ENCODE data around the gene SLC22A23.

The SLC22A23 gene

DNA sequence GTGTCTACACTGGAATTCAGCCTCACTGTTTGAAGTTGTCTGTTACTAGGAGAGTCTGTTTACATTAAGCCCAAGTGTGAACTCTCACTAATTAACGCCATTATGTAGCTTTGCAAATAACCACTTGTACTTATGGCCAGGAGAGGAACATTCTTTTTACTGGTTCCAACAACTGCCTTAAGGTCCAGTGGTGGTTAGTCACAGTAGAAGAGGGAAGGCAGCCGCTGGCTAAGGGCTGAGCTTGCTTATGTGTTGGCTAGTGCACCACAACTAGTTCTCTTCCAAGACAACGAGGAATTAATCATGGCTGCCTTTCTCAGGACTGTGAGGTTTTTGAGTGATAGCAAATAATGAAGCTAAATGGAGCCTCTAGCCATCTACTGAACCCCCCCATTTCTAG, 14.9 kb upstream of the SLC22A23 start:
- no peak for DNase-seq (ENCODE audit: low spot score)

DNA sequence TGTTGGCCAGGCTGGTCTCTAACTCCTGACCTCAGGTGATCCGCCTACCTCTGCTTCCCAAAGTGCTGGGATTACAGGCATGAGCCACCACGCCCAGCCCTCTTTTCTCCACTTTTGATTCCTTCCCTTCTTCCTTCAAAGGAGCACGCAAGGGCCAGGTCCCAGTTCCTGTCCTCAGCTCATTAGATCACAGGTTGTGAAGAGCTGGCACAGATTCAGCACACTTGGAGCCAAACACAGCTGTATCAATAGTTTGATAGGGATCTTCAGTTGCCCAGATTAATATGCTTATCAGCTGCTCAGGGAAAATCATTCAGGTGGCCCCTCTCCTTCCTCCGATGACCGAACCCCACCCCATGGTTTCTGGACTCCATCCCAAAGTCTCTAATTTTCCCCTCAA, 14.4 kb upstream of the SLC22A23 start:
- DNase-seq (ENCODE audit: low spot score) = no peak

DNA sequence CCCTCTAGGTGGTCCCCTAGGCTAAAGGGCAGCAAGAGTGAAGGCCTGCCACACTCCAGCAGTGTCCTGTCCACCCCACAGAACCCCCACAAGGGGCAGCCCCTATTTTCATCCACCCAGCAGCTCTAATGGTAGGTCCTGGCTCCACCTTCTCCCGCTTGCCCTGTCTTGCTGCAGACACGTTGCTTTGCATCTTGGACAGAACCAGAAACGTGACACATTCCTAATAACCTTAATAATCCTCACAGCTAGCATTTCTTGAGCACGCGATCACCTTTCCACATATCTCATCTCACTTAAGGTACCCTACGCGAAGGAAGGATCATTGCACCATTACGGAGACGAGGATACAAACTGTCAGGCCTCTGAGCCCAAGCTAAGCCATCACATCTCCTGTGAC, 11.7 kb upstream of the SLC22A23 start:
- DNase-seq (ENCODE audit: low spot score) = no peak

DNA sequence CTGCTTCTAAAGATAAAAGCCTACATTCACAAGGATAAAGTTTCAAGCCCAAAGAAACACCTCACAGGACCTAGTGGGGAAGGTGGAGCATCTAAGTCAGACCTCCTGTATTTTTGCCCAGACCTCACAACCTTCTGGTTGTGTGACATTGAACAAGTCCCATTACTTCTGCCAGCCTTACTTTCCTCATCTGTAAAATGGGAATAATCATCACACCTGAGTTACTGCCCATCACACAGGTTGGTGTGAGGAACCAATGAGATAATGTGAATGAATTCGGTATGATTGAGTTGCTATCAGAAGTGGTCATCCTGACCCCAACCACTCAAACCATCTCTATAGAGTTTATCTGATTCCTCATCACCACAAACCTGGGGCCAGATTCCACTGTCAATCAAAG, 11.1 kb upstream of the SLC22A23 start:
- DNase-seq (ENCODE audit: low spot score) = no peak

DNA sequence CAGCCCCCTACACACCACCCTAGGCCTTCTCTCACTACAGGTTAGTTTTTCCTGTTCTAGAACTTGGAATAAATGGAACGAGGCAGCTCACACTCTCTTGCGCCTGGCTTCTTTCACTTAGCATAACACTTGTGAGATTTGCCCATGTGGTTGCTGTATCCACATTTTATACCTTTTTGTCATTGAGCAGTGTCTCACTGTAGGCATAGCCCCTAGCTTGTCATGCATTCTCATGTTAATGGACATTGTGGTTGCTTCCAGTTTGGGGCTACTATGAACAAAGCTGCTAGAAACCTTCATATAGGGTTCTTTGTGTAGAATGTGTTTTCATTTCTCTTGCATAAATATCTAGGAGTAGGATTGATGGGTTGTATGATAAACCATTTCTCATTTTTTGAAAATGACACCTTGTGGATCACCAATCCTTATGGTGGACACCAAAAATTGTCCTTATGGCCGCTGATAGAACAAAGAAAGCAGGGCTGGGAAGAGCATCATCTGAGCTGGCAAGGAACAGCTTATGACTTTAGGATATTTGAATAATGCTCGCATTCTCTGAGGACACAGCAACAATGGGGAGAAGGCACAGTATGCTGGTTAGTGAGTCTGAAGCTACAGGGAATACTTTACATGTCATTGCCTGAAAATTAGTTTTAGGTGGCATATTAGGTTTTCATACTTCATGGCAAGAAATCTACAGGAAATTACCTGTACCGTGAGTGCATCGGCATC, 9.8 kb upstream of the SLC22A23 start:
- peak; percentile 72 for DNase-seq (ENCODE audit: low spot score)

GRCh38 chr6:3460253-3460652, 3.4 kb upstream of the SLC22A23 start:
- DNase-seq (ENCODE audit: low spot score) = no peak

GRCh38 chr6:3458706-3459421, 2.0 kb upstream of the SLC22A23 start:
- DNase-seq (ENCODE audit: low spot score) = peak; percentile 93

DNA sequence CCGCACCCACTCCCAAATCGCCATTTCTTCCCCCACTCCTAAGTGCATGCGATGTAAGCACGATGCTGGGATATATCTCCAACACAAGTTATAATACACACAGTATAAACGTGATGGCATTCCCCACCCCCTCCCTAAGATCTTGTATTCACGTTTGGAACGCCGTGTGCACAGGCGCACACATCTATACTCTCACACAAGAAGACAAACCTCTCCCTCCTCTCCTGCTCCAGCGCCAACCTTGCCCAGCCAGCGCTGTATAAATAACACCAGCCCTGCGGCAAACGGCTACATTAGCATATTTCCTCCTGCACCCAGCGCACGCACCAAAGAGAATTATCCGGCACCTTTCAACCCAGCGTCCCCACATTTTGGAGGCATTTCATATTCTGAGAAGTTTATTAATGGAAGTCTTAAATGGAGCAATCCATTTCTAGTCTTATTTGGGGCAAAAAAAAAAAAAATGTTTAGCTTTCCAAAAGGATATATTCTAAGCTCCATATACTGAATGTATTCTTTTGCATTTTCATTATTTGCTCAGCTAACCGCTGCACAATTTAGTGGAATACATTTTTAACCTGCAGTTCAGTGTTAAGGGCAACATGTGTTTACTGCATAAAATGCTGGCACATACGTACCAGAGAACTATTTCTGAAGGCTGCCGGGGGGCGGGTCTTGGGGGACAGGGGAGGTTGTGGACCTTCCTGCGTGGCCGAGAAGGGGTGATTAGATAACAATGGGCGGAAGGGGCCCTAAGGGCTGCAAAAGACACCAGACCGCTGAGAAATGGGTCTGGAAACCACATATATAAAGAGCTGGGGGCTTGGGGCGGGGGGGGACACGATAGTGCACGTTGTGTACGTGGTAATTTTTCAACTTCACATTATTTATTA, 1.1 kb upstream of the SLC22A23 start:
- DNase-seq (ENCODE audit: low spot score) = peak; percentile 84

DNA sequence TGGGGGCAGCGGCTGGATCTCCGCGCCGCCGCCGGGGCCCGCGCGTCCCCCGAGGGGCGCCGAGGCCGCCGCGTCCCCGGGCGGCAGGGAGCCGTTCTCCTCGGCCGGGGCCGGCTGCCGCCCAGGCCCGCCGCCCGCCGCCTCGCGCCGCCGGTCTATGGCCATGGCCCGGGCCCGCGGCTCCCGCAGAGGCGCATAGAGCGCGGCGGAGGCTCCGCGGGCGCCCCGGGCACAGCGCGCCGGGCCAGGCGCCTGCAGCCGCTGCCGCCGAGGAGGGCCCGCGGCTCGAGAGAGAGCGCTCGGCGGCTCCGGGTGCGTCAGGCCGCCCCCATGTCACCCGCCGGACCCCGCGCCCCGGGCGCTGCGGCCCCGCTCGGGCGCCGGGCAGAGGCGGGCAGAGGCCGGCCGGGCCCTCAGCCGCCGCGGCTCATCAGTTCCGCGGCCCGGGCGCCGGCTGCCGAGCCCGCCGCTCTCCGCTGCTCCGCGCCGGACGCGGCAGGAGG, 404 bp downstream of the SLC22A23 start:
- no peak for DNase-seq (ENCODE audit: low spot score)

DNA sequence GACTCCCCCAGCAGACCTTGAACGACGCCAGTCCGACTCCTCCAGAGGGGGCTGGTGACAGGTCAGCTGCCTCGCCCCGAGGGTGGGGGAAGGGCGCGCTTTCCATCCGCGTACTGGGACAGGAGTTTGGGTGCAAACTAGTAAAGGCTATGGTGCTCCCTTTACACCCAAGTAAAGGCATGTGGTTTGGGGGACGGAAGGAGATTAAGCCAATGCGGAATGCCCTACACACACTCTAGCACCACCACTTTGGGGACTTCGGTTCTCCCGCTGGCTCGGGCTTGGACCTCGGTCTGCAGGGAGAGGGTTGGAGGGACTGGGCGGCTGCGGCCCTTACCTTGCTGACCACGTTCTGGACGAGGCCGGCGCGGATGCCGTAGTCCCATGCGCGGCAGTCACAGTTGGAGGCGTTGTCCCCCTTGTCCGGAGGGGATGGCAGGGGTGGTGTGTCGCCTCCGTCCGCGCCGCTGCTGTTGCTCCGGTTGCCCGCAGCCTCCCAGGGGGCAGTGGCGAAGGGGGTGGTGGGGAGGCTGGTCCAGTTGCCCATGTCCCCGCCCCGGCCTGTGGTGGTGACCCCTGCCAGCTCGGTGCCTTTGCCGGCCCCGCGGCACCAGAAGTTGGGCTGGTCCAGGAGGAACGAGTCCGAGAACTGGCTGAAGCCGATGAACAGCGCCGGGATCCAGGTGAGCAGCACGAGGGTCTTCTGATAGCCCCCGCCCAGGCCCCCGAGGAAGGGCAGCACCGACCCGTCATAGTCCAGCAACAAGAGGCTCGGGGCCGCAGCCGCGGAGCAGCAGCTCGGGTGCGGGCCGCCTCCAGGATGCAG, 1.1 kb downstream of the SLC22A23 start:
- DNase-seq (ENCODE audit: low spot score) = no peak

DNA sequence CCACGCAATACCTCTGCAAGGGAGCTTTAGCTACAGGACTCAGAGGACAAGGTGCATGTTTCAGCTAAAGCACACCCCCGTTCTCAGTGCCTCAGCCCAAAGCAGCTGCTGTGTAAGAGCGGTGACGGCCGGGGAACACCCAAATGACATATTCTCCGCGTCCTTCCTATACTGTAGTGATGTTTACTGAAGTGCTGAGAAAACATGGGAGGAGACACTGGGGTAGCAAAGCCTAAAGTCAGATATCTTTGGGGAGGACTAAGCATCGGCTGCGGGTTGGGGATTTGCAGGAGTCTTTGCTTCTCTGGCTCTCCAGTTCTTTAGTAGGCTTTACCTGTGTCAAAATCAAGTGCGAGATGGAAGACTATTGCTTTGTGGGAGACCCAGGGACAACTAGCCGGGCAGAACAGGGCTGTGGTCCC, 1.7 kb downstream of the SLC22A23 start:
- DNase-seq (ENCODE audit: low spot score) = peak; percentile 50

- DNase-seq (ENCODE audit: low spot score) = peak; percentile 36
Measured at GRCh38 chr6:3454273-3455010, 2.4 kb downstream of the SLC22A23 start.

- DNase-seq (ENCODE audit: low spot score) = peak; percentile 52
Measured at GRCh38 chr6:3453413-3454272, 3.2 kb downstream of the SLC22A23 start.

DNA sequence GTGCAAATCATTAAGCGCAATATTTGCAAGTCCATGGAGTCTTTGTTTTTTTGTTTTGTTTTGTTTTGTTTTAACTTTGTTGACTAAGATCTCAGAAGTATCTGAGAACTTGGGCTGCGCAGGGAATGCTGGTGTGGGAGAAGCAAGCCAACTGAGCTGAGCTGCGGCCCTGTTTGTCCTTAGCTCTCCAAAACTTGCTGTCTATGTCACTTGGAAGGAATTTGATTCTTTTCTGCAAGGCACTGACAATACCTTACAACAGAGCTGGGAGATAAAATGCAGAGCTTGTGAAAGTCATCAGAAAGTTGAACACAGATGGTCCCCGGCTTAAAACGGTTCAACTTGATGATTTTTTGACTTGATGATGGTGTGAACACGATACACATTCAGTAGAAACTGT, 5.4 kb downstream of the SLC22A23 start:
- no peak for DNase-seq (ENCODE audit: low spot score)

GRCh38 chr6:3450888-3451287, 6.0 kb downstream of the SLC22A23 start:
- no peak for DNase-seq (ENCODE audit: low spot score)

- no peak for DNase-seq (ENCODE audit: low spot score)
Measured at GRCh38 chr6:3449750-3450305, 7.0 kb downstream of the SLC22A23 start.

GRCh38 chr6:3449321-3449720, 7.5 kb downstream of the SLC22A23 start:
- no peak for DNase-seq (ENCODE audit: low spot score)

DNA sequence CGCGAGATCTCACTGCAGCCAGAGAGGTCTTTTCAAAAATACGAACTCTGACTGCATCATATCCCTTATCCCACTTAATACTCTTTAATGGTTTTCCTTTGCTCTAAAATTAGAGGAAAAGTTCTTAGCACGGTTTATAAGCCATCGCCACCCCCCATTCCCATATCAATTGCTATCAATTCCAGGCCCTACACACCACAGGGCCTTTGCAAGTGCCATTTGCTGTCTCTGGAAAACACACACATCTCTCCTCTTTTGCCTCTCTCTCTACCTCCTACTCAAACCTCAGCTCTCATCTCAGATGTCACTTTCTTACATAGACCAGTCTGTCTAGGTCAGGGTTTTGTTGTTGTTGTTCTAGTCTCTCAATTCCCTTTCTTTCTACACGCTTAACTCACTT, 9.8 kb downstream of the SLC22A23 start:
- no peak for DNase-seq (ENCODE audit: low spot score)

DNA sequence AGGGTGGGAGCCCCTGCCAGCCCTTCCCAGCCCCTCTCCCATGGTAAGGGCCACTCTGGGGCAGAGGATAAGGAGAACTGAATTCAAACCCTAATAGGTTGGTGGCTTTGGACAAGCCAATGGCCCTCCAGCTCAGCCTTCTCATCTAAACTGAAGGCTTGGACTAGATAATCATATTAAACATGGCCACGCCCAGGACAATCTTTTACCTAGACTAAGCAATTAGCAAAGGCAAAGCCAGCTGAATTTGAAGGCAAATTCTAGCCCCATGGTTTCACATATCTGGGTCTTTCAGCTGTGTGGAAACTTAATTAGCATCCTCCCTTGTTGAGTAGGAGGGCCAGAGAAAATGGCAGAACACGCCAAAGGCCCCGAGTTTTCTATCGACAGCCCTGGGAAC, 10.7 kb downstream of the SLC22A23 start:
- DNase-seq (ENCODE audit: low spot score) = no peak
